ENCODE data around the gene RNF150.

Gene RNF150

GRCh38 chr4:140869446-140869845 lies 263.8 kb downstream of the RNF150 start:
- no peak for DNase-seq (ENCODE audit: low read depth in 1 of 2, low spot score in 1 of 2)

DNA sequence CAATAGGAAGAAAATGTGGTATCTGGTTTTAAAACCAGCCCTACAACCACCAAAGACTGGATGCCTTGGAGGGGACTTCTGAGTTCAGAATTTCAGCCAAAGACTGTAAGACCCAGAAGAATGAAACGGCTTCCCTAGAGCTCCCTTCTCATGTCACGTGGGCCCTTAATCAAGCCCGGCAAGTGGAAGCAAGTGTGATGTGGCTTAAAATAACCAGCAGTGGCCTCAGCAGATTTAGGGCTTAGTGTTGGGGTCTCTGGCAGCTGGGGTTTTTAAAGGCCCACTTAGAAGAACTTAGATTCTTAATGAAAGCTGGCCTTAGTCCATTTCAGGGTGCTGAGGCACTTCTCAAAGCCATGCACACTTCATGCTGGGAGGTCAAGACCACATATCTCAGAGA lies 265.9 kb downstream of the RNF150 start:
- no peak for DNase-seq (ENCODE audit: low read depth in 1 of 2, low spot score in 1 of 2)

DNA sequence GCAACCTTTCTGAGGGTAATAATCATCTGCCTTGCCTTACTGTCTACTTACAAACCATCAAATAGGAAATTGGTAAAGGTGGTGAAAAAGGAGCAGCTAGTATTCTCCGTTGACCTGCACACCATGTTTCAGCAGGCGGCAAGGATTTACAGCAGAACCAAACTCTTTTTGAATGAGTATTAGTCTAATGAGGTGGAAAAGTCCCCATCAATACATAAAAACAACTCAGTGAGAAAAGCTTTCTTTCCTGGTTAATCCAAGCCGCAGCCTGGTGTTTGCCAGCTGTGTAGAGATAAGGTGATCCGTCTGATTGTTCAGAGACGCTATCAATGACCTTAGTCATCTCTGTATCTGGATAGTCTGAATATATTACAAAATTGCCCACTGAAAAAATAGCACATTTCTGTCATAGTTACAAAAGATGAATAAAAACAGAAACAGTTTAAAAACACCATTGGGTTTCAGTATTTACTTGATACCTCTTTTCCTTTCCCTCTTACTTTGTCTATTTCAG lies 266.7 kb downstream of the RNF150 start:
- DNase-seq (ENCODE audit: low read depth in 1 of 2, low spot score in 1 of 2) = no peak

- no peak for DNase-seq (ENCODE audit: low read depth in 1 of 2, low spot score in 1 of 2)
Observed at GRCh38 chr4:140865253-140866217, 267.7 kb downstream of the RNF150 start.

DNA sequence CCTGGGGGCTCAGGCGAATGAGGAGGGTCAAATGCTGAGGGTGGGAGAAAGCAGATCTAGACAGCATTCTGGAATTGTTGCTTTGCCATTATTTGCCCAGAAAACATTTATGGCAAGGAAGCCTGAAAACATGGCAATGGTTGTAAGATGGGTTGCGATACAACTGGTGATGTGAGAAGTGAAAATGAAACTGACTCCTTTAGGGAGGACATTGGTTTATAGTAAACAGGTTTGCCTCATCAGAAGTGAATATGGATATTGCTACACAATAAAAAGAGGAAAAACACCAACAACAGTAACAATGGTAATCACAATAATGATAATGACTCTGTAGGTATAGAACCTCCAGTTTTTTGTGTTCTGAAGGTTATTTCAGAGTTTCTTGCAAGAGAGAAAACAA lies 270.1 kb downstream of the RNF150 start:
- no peak for DNase-seq (ENCODE audit: low read depth in 1 of 2, low spot score in 1 of 2)

DNA sequence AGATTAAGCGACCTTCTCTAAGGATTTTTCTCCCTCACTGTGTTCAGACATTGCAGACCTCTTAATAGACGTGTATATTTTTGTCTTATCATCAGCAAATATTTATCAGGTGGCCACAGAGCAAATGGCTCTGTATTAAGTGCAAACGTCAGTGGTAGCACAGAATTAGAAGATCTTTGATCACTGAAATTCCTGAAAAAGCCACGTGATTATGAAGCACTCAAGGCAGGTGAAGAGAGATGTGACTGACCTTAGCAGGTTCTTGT lies 271.2 kb downstream of the RNF150 start:
- DNase-seq (ENCODE audit: low read depth in 1 of 2, low spot score in 1 of 2) = no peak

- no peak for DNase-seq (ENCODE audit: low read depth in 1 of 2, low spot score in 1 of 2)
Observed at GRCh38 chr4:140861359-140862176, 271.7 kb downstream of the RNF150 start.

- no peak for DNase-seq (ENCODE audit: low read depth in 1 of 2, low spot score in 1 of 2)
Observed at GRCh38 chr4:140858897-140859296, 274.4 kb downstream of the RNF150 start.

- DNase-seq (ENCODE audit: low read depth in 1 of 2, low spot score in 1 of 2) = no peak
Observed at GRCh38 chr4:140857111-140857510, 276.2 kb downstream of the RNF150 start.

DNA sequence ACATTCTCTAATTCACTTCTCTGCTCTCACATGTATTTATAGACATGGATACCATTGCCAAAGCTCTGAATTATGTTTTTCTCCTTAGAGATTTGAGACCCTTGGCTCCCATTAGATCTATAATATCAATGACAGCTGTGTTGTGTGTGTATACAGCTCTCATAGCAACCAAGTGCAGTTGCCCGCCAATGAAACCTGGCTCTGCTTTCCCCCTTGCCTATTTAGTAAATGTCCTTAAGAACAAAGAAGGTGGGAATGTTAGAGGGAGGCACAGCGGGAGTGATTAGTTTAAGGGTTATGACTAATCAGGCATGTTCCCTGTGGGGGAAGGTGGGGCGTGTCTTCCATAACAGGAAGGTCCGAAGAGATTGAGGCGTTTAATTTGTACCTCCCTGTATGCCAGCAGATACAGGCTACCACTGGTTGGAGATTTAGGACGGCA lies 276.6 kb downstream of the RNF150 start:
- no peak for DNase-seq (ENCODE audit: low read depth in 1 of 2, low spot score in 1 of 2)

DNA sequence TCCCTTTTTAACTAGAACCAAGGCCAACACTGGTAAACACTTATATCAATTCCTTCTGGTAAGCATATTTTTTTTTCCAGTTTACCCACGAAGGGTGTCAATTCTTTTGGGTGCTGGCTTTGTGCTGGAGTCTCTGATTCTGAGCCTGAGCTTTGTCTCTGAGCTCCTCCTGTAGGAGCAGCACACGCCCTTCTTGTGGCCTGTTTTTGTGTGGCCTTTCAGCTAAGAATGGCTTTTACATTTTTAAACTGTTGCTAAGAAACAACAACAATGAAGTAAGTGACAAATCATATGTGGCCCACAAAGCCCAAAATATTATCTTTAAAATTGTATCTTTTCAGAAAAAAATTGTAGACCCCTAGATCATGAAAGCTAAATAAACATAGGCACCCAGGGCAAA lies 279.1 kb downstream of the RNF150 start:
- DNase-seq (ENCODE audit: low read depth in 1 of 2, low spot score in 1 of 2) = no peak

GRCh38 chr4:140851804-140852203 lies 281.5 kb downstream of the RNF150 start:
- no peak for DNase-seq (ENCODE audit: low read depth in 1 of 2, low spot score in 1 of 2)

GRCh38 chr4:140851032-140851636 lies 282.1 kb downstream of the RNF150 start:
- no peak for DNase-seq (ENCODE audit: low read depth in 1 of 2, low spot score in 1 of 2)

- DNase-seq (ENCODE audit: low read depth in 1 of 2, low spot score in 1 of 2) = no peak
Observed at GRCh38 chr4:140849526-140849925, 283.7 kb downstream of the RNF150 start.

- no peak for DNase-seq (ENCODE audit: low read depth in 1 of 2, low spot score in 1 of 2)
Observed at GRCh38 chr4:140846736-140847135, 286.5 kb downstream of the RNF150 start.

DNA sequence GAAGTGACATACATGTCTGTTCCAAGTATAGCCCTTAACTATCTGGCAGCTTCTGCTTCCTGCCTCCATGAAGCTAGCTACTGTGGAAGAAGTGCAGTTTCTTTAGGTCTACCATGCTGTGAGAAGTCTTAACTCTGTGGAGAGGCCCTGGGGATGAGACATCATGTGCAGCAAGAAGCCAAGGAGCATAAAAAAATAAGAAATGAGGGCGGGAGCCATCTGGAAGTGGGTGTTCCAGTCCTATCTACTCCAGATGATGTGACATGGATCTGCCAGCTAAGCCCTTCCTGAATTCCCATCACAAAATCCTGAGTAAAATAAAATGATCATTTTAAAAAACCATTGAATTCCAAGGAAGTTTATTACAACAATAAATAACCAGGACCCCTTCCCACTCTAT lies 289.2 kb downstream of the RNF150 start:
- DNase-seq (ENCODE audit: low read depth in 1 of 2, low spot score in 1 of 2) = no peak

DNA sequence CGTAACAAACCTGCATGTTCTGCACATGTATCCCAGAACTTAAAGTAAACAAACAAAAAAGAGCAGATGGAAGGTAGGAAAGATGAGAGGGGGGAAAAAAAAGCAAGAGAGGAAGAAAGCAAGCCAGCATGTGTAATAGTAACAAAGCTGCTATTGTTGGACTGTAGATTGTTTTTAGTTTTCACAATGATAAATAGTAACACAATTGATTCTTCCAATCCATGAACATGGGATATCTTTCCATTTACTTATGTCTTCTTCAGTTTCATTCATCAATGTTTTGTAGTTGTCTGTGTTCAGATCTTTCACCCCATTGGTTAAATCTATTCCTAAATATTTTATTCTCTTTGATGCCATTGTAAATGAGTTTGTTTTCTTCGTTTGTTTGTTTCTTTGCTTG lies 292.1 kb downstream of the RNF150 start:
- no peak for DNase-seq (ENCODE audit: low read depth in 1 of 2, low spot score in 1 of 2)

- DNase-seq (ENCODE audit: low read depth in 1 of 2, low spot score in 1 of 2) = no peak
Observed at GRCh38 chr4:140839888-140840790, 293.1 kb downstream of the RNF150 start.

- no peak for DNase-seq (ENCODE audit: low read depth in 1 of 2, low spot score in 1 of 2)
Observed at GRCh38 chr4:140839406-140839805, 293.9 kb downstream of the RNF150 start.

DNA sequence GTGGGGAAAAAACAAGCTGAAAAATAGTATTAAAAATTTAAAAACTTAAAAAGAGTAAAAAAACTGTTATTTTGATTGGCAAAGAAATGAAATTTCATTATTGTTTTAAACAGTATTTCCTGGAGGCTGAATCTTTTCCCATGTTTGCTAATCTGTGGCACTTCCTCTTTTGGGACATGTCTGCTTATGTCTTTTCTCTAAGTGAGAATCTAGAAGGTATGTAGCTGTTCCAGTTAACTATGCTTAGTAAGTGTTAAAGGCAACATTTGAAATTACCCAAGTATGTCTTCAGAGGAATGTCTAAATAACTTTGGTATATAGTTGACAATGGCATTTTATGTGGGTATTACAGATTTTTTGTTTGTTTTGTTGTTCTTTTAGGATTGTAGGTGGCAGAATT lies 295.5 kb downstream of the RNF150 start:
- no peak for DNase-seq (ENCODE audit: low read depth in 1 of 2, low spot score in 1 of 2)
